RWPE2 (cell line): ENCODE measurements around the gene RPL37.
A peak's percentile ranks its signal among the peaks of the same experiment; 100 is the strongest.

Experiments
- ATAC-seq: fragments of 200-7000 bp; cut with Tn5 transposase; 3 replicates; pipeline ENCODE4 v1.9.1; 2021; ENCODE audit warnings: low read depth
- DNase-seq: peaks from one replicate; pipeline ENCODE4 v3.0.0-alpha.2; 2020; ENCODE audit warnings: low spot score
- H3K27ac ChIP-seq: fragments of 450-650 bp; 2 replicates; pipeline ENCODE4 v1.5.1; 2017; ENCODE audit warnings: mild to moderate bottlenecking; ENCODE audit not compliant: poor library complexity, severe bottlenecking
- H3K27me3 ChIP-seq: fragments of 250-450 bp; sonication (Bioruptor Pico); 2 replicates; pipeline ENCODE4 v1.5.1; 2021; ENCODE audit warnings: mild to moderate bottlenecking, moderate library complexity; ENCODE audit not compliant: insufficient read depth, poor library complexity, severe bottlenecking
- H3K36me3 ChIP-seq: fragments of 250-450 bp; sonication (Bioruptor Pico); 2 replicates; pipeline ENCODE4 v1.5.1; 2020; ENCODE audit warnings: low read depth, mild to moderate bottlenecking, moderate library complexity
- H3K4me1 ChIP-seq: fragments of 250-450 bp; sonication (Bioruptor Pico); 2 replicates; pipeline ENCODE4 v1.5.1; 2021; ENCODE audit warnings: mild to moderate bottlenecking, moderate library complexity; ENCODE audit not compliant: insufficient read depth, poor library complexity, severe bottlenecking
- H3K4me3 ChIP-seq: fragments of 250-450 bp; sonication (Bioruptor Pico); 2 replicates; pipeline ENCODE4 v1.5.1; 2021; ENCODE audit warnings: mild to moderate bottlenecking, moderate library complexity; ENCODE audit not compliant: severe bottlenecking
- H3K9me3 ChIP-seq: fragments of 250-450 bp; sonication (Bioruptor Pico); 2 replicates; pipeline ENCODE4 v1.5.1; 2021; ENCODE audit warnings: mild to moderate bottlenecking, moderate library complexity; ENCODE audit not compliant: severe bottlenecking
- TF ChIP-seq, protein P1 (sequence below): fragments of 450-650 bp; IDR thresholded peaks from one replicate; pipeline ENCODE4 v1.5.1; 2017; ENCODE audit warnings: mild to moderate bottlenecking, moderate library complexity; ENCODE audit not compliant: poor library complexity, severe bottlenecking

The RPL37 gene

GRCh38 chr5:40801771-40802562, 33.1 kb downstream of the RPL37 start:
- no peaks in the 10 kb centered on the region for H3K9me3 ChIP-seq
- H3K27me3 ChIP-seq: no peaks in the 10 kb centered on the region
- H3K4me3 ChIP-seq: no peak overlapping the region
- H3K4me1 ChIP-seq: peaks cover 5% of the 10 kb centered on the region
- no peak overlapping the region for H3K27ac ChIP-seq
- no peak for DNase-seq
- no peak for ATAC-seq
- TF ChIP-seq, protein P1, sequence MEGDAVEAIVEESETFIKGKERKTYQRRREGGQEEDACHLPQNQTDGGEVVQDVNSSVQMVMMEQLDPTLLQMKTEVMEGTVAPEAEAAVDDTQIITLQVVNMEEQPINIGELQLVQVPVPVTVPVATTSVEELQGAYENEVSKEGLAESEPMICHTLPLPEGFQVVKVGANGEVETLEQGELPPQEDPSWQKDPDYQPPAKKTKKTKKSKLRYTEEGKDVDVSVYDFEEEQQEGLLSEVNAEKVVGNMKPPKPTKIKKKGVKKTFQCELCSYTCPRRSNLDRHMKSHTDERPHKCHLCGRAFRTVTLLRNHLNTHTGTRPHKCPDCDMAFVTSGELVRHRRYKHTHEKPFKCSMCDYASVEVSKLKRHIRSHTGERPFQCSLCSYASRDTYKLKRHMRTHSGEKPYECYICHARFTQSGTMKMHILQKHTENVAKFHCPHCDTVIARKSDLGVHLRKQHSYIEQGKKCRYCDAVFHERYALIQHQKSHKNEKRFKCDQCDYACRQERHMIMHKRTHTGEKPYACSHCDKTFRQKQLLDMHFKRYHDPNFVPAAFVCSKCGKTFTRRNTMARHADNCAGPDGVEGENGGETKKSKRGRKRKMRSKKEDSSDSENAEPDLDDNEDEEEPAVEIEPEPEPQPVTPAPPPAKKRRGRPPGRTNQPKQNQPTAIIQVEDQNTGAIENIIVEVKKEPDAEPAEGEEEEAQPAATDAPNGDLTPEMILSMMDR: no peak
- H3K36me3 ChIP-seq: no peaks in the 10 kb centered on the region

DNA sequence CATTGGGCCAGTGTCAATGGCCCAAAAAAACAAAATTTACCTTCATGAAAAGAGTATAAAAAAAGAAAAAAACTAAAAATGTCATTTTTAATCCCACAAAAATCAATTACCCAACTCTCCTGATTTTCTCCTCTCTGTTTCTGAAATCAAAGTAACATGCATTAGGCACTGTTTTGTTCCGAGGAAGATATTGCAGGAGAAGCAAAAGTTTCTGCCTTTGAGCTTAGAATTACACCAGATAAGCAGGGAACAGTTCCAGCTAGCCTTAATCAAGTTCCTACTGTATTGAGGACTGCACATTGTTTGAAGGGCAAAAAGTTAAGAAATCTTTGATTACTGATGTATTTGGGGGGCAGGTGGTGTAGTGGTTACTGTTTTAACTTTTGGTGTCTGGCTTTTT, 35.8 kb downstream of the RPL37 start:
- Histone ChIP-seq H3K4me3 (peak overlapping the region; percentile 51), H3K27ac (peak overlapping the region; percentile 77), H3K4me1 (peaks cover 12% of the 10 kb centered on the region), H3K36me3 (peaks cover 18% of the 10 kb centered on the region), H3K9me3 (no peaks in the 10 kb centered on the region), H3K27me3 (no peaks in the 10 kb centered on the region)
- no peak for DNase-seq
- TF ChIP-seq, protein P1: no peak
- ATAC-seq: no peak

DNA sequence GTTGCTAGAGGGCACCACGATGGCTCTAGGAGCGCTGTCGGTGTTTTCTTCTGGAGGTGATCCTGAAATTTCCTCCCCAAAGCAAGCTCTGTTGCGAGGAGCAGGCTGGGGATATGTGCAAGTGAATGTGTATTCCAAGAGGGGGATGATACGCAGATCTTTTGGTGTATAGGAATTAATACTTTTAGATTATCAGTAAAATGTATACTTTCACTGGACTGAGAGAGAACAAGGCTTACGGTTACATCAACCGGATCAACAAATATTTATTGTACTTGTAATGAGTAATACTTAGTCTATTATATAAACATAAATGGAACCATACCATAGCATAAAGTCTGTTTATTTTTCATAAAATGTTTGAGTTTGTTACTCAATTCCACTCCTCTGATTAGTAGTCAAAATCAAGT, 36.2 kb downstream of the RPL37 start:
- TF ChIP-seq, protein P1: no peak
- H3K4me1 ChIP-seq: peaks cover 12% of the 10 kb centered on the region
- ATAC-seq (peak; percentile 65; the same call in 2 of the 3 replicates), DNase-seq (no peak)
- peaks cover 18% of the 10 kb centered on the region for H3K36me3 ChIP-seq
- no peaks in the 10 kb centered on the region for H3K27me3 ChIP-seq
- peak overlapping the region; percentile 51 for H3K4me3 ChIP-seq
- peak overlapping the region; percentile 77 for H3K27ac ChIP-seq
- no peaks in the 10 kb centered on the region for H3K9me3 ChIP-seq

DNA sequence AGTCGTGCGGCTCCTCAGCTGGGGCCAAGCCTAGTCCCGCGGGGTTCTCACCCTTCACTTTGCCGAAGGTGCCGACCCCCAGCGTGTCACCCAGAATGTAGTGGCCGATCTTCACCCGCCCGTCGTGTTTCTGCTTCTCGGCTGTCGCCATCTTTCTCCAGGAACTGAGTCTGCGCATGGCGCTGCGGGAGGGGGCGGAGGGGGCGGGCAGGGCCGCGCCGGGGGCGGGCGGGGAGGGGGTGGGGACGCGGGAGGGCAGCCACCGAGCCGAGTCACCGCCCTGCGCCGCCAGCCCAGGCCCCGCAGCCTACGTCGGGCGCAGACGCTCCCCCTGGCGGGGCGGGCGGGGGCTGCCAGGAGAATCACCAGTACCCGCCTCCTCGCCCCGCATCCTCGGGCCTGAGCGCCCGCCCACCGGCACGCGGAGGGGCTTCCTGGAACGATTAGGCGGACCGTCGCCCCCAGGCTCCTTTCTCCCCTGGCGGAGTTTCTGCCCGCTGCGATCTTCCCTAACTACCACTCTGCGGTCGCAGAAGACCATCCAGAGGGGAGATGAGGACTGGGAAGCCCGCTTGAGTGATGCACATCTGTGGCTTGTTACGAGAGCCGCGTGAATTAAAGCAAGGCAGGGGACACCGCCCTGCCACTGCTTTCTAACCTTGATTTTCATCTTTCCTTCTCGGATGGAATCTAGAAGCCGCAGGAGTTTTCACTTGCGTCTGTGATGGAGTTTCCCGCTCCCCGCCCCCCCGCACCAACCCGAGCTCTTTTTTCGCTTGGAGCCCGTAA, 36.8 kb downstream of the RPL37 start, which contains the start of gene PRKAA1:
Gene PRKAA1, minus strand, starts transcription at position 363 of the 789 bp plus-strand sequence. Its CDS starts 185 bp downstream, at position 178.
- Histone ChIP-seq H3K27ac (peak within 1 kb of the TSS; percentile 77), H3K36me3 (peaks cover 18% of the 10 kb centered on the region), H3K27me3 (no peaks in the 10 kb centered on the region), H3K4me1 (peaks cover 14% of the 10 kb centered on the region), H3K9me3 (no peaks in the 10 kb centered on the region), H3K4me3 (peak within 1 kb of the TSS; percentile 51)
- ATAC-seq (peak; percentile 90), DNase-seq (peak; percentile 87)
- TF ChIP-seq, protein P1: peak; percentile 88
